HG02571 (cell line): ENCODE data around the gene THEM5.
"Not testable (repeated sequence)": the region's sequence is repeated elsewhere in the genome, so short reads cannot be mapped to it uniquely, and the experiment has no call there.

Experiments
- ATAC-seq: cut with Tn5 transposase; IDR thresholded peaks from one replicate; pipeline ENCODE4 v1.9.1; 2021; ENCODE audit warnings: mild to moderate bottlenecking, moderate library complexity; ENCODE audit not compliant: unreplicated experiment

THEM5 gene

GRCh38 chr1:151867765-151868411 lies 14.4 kb upstream of the THEM5 start:
- ATAC-seq, result no peak

GRCh38 chr1:151867321-151867720 lies 13.8 kb upstream of the THEM5 start:
- no peak for ATAC-seq

- no peak for ATAC-seq
These were observed 10.9 kb upstream of the THEM5 start for GRCh38 chr1:151864411-151864810.

GRCh38 chr1:151862604-151863003 lies 9.1 kb upstream of the THEM5 start:
- ATAC-seq, result no peak

- ATAC-seq, result no peak
These were observed 7.1 kb upstream of the THEM5 start for GRCh38 chr1:151860504-151861187.

- ATAC-seq, result no peak
These were observed 6.4 kb upstream of the THEM5 start for GRCh38 chr1:151859891-151860293.

- ATAC-seq, result no peak
These were observed 5.6 kb upstream of the THEM5 start for GRCh38 chr1:151858886-151859665.

- ATAC-seq, result no peak
These were observed 4.7 kb upstream of the THEM5 start for GRCh38 chr1:151858030-151858746.

- no peak for ATAC-seq
These were observed 2.4 kb upstream of the THEM5 start for GRCh38 chr1:151855933-151856332.

GRCh38 chr1:151855516-151855915 lies 2.0 kb upstream of the THEM5 start:
- ATAC-seq, result not testable (repeated sequence)

- ATAC-seq, result no peak
These were observed 1.1 kb upstream of the THEM5 start for GRCh38 chr1:151854658-151855057.

GRCh38 chr1:151852733-151853132 lies 779 bp downstream of the THEM5 start:
- ATAC-seq, result no peak

- no peak for ATAC-seq
These were observed 1.6 kb downstream of the THEM5 start for GRCh38 chr1:151851886-151852285.

- no peak for ATAC-seq
These were observed 3.6 kb downstream of the THEM5 start for GRCh38 chr1:151849871-151850270.

- ATAC-seq, result no peak
These were observed 4.4 kb downstream of the THEM5 start for GRCh38 chr1:151849126-151849525.

GRCh38 chr1:151847867-151848596 lies 5.5 kb downstream of the THEM5 start:
- ATAC-seq, result no peak

GRCh38 chr1:151846686-151847237 lies 6.8 kb downstream of the THEM5 start:
- ATAC-seq, result no peak

- no peak for ATAC-seq
These were observed 7.4 kb downstream of the THEM5 start for GRCh38 chr1:151846062-151846568.

GRCh38 chr1:151843398-151843797 lies 10.1 kb downstream of the THEM5 start:
- no peak for ATAC-seq

- no peak for ATAC-seq
These were observed 12.4 kb downstream of the THEM5 start for GRCh38 chr1:151841141-151841540.
